IMR-90 (cell line): ENCODE results near the gene SH3RF3. TPM values are rescaled to one million over a fixed set of nuclear protein-coding genes. Genes with fewer than 3 reads are reported as not detected.

Experiments
- ATAC-seq: fragments of 200-7000 bp; cut with Tn5 transposase; 2 replicates; pipeline ENCODE4 v1.9.1; 2020; ENCODE audit warnings: low read depth, mild to moderate bottlenecking, moderate library complexity
- BruUV-seq: library from RNA; stranded (reverse); fragments of 400-500 nt; replicated peaks from 2 replicates; lab custom pipeline; 2021; lab: Mats Ljungman, UMichigan
- CTCF ChIA-PET: fragments of 300-600 bp; formaldehyde crosslinking; extraction: SDS; loops from one replicate; lab custom pipeline; 2021; ENCODE audit warnings: antibody characterized with exemption; lab: Yijun Ruan, JAX
- POLR2A ChIA-PET: fragments of 300-600 bp; sonication (Branson Sonifier 250); formaldehyde crosslinking; loops from one replicate; lab custom pipeline; 2022; ENCODE audit warnings: antibody characterized with exemption; ENCODE audit not compliant: unreplicated experiment; lab: Charles Lee
- DNase-seq: peaks from one replicate; pipeline ENCODE4 v3.0.0; 2013
- H2AFZ ChIP-seq: replicated peaks from 2 replicates; pipeline ENCODE3; 2013; ENCODE audit warnings: low read length, mild to moderate bottlenecking; ENCODE audit not compliant: poor library complexity
- H2AK5ac ChIP-seq: 2 replicates; pipeline ENCODE4 v1.6.1; 2013; ENCODE audit warnings: low read depth, low read length, inconsistent platforms
- H2AK9ac ChIP-seq: replicated peaks from 2 replicates; pipeline ENCODE3; 2013; ENCODE audit warnings: mild to moderate bottlenecking, low read depth, low read length, moderate library complexity; ENCODE audit not compliant: poor library complexity
- H2BK120ac ChIP-seq: 2 replicates; pipeline ENCODE4 v1.6.1; 2013; ENCODE audit warnings: low read depth, low read length, inconsistent platforms
- H2BK15ac ChIP-seq: 3 replicates; pipeline ENCODE4 v1.6.1; 2013; ENCODE audit warnings: low read depth, low read length, inconsistent platforms
- H2BK20ac ChIP-seq: 2 replicates; pipeline ENCODE4 v1.6.1; 2013; ENCODE audit warnings: low read depth, mild to moderate bottlenecking, inconsistent platforms, low read length, moderate library complexity
- H2BK5ac ChIP-seq: 2 replicates; pipeline ENCODE4 v1.6.1; 2013; ENCODE audit warnings: mild to moderate bottlenecking, low read depth, low read length, inconsistent platforms; ENCODE audit not compliant: poor library complexity, severe bottlenecking
- H3K14ac ChIP-seq: replicated peaks from 2 replicates; pipeline ENCODE4 v1.6.1; 2013; ENCODE audit warnings: low read depth, low read length, inconsistent platforms
- H3K18ac ChIP-seq: 2 replicates; pipeline ENCODE4 v1.6.1; 2013; ENCODE audit warnings: low read depth, low read length, control low read depth
- H3K23ac ChIP-seq: 2 replicates; pipeline ENCODE4 v1.6.1; 2013; ENCODE audit warnings: low read depth, low read length, inconsistent platforms
- H3K27ac ChIP-seq: 2 replicates; pipeline ENCODE4 v1.5.1; 2013; ENCODE audit warnings: mild to moderate bottlenecking, control low read depth, low read length; ENCODE audit not compliant: insufficient read depth
- H3K27me3 ChIP-seq: 2 replicates; pipeline ENCODE4 v1.6.1; 2013; ENCODE audit warnings: low read length; ENCODE audit not compliant: control insufficient read depth, insufficient read depth
- H3K36me3 ChIP-seq: 2 replicates; pipeline ENCODE4 v1.6.1; 2013; ENCODE audit warnings: low read length, mixed read lengths; ENCODE audit not compliant: control insufficient read depth, insufficient read depth
- H3K4ac ChIP-seq: 2 replicates; pipeline ENCODE4 v1.6.1; 2013; ENCODE audit warnings: low read depth, low read length, inconsistent platforms
- H3K4me1 ChIP-seq: 2 replicates; pipeline ENCODE4 v1.6.1; 2013; ENCODE audit warnings: low read length, mixed read lengths; ENCODE audit not compliant: control insufficient read depth, insufficient read depth
- H3K4me2 ChIP-seq: 2 replicates; pipeline ENCODE4 v1.6.1; 2013; ENCODE audit warnings: low read depth, mild to moderate bottlenecking, control low read depth, low read length, moderate library complexity
- H3K4me3 ChIP-seq: 2 replicates; pipeline ENCODE4 v1.5.1; 2013; ENCODE audit warnings: low read depth, mild to moderate bottlenecking, control low read depth, low read length, moderate library complexity; ENCODE audit not compliant: insufficient read depth
- H3K56ac ChIP-seq: 2 replicates; pipeline ENCODE4 v1.6.1; 2013; ENCODE audit warnings: low read length, inconsistent platforms; ENCODE audit not compliant: insufficient read depth; ENCODE audit errors: extremely low read depth
- H3K79me1 ChIP-seq, 2 experiments: 2 replicates each; pipeline ENCODE4 v1.6.1; 2013; ENCODE audit warnings: low read length in 2 of 2, inconsistent platforms in 1 of 2, low read depth in 1 of 2
- H3K9ac ChIP-seq: 2 replicates; pipeline ENCODE4 v1.6.1; 2013; ENCODE audit warnings: low read depth, low read length, control low read depth
- H3K9me1 ChIP-seq: 2 replicates; pipeline ENCODE4 v1.6.1; 2013; ENCODE audit warnings: low read length, inconsistent platforms; ENCODE audit not compliant: insufficient read depth
- H3K9me3 ChIP-seq: 2 replicates; pipeline ENCODE4 v1.6.1; 2013; ENCODE audit warnings: low read length; ENCODE audit not compliant: control insufficient read depth, insufficient read depth
- H4K20me1 ChIP-seq: 2 replicates; pipeline ENCODE4 v1.6.1; 2013; ENCODE audit warnings: low read length, inconsistent platforms; ENCODE audit not compliant: insufficient read depth
- H4K5ac ChIP-seq: 2 replicates; pipeline ENCODE4 v1.6.1; 2013; ENCODE audit warnings: mild to moderate bottlenecking, low read depth, low read length, control low read depth
- H4K8ac ChIP-seq, 2 experiments: 2 replicates each; pipeline ENCODE4 v1.6.1; 2013; ENCODE audit warnings: low read depth in 2 of 2, low read length in 2 of 2, control low read depth in 1 of 2, inconsistent platforms in 1 of 2
- H4K91ac ChIP-seq: 2 replicates; pipeline ENCODE4 v1.6.1; 2013; ENCODE audit warnings: low read depth, low read length, inconsistent platforms; ENCODE audit not compliant: insufficient read depth
- CEBPB ChIP-seq: IDR thresholded peaks from 2 replicates; pipeline ENCODE4 v1.6.1; 2012; ENCODE audit warnings: low read depth, low read length, improper control_type of control experiment
- CHD1 ChIP-seq: IDR thresholded peaks from 2 replicates; pipeline ENCODE4 v1.6.1; 2012; ENCODE audit warnings: low read depth, low read length, improper control_type of control experiment
- MAFK ChIP-seq: IDR thresholded peaks from 2 replicates; pipeline ENCODE4 v1.6.1; 2012; ENCODE audit warnings: low read depth, low read length, improper control_type of control experiment
- MAZ ChIP-seq: IDR thresholded peaks from 2 replicates; pipeline ENCODE4 v1.6.1; 2012; ENCODE audit warnings: low read depth, mild to moderate bottlenecking, low read length, improper control_type of control experiment, moderate library complexity, borderline replicate concordance
- MXI1 ChIP-seq: IDR thresholded peaks from 2 replicates; pipeline ENCODE4 v1.6.1; 2012; ENCODE audit warnings: low read depth, mild to moderate bottlenecking, low read length, moderate library complexity, borderline replicate concordance
- NFE2L2 ChIP-seq: fragments of 150-350 bp; IDR thresholded peaks from 2 replicates; pipeline ENCODE4 v1.6.1; 2016; ENCODE audit warnings: low read depth, mild to moderate bottlenecking, low read length
- RAD21 ChIP-seq: IDR thresholded peaks from 2 replicates; pipeline ENCODE4 v1.6.1; 2012; ENCODE audit warnings: low read length, improper control_type of control experiment
- RCOR1 ChIP-seq: IDR thresholded peaks from 2 replicates; pipeline ENCODE4 v1.6.1; 2012; ENCODE audit warnings: mild to moderate bottlenecking, low read length, improper control_type of control experiment; ENCODE audit not compliant: insufficient replicate concordance
- RFX5 ChIP-seq: IDR thresholded peaks from 2 replicates; pipeline ENCODE4 v1.8.0; 2012; ENCODE audit warnings: low read depth, mild to moderate bottlenecking, low read length, moderate library complexity
- SMC3 ChIP-seq: fragments of 150-350 bp; IDR thresholded peaks from 2 replicates; pipeline ENCODE4 v1.6.1; 2016; ENCODE audit warnings: low read depth, mild to moderate bottlenecking, antibody characterized with exemption, low read length, moderate library complexity
- WGBS, 2 experiments: methylation state at CpG; one replicate each; pipeline versions ENCODE4 v1.1.5 to v1.1.7; 2013; ENCODE audit warnings: missing lambda C conversion rate in 2 of 2; ENCODE audit not compliant: insufficient read length in 1 of 2; ENCODE audit errors: extremely low coverage in 2 of 2; 5-methylcytosine and 5-hydroxymethylcytosine counted together
- dilution Hi-C: fragments of 300-500 bp; cut with HindIII; formaldehyde crosslinking; loops from one replicate; pipeline ENCODE4 v1.14.3; 2018; ENCODE audit warnings: low sequenced_read_pairs; ENCODE audit not compliant: unreplicated experiment
- in situ Hi-C: fragments of 300-500 bp; cut with MboI; formaldehyde crosslinking; loops from 3 replicates; pipeline ENCODE4 v1.14.3; 2019; ENCODE audit warnings: low sequenced_read_pairs, inconsistent platforms, mixed read lengths
- intact Hi-C: fragments of 100-400 bp; cut with micrococcal nuclease; formaldehyde crosslinking; loops from 2 replicates; pipeline ENCODE4 v1.10.0; 2022
- polyA plus RNA-seq, 3 experiments: library from polyadenylated mRNA; depleted of rRNA; stranded (reverse); fragments of >200 nt; gene quantifications; 2 replicates each; pipeline ENCODE4 v1.2.3, GENCODE V29; 2012; ENCODE audit warnings: low replicate concordance in 1 of 3
- total RNA-seq: library from RNA; depleted of rRNA; stranded (reverse); fragments of >200 nt; gene quantifications from 2 replicates; pipeline ENCODE4 v1.2.3, GENCODE V29; 2012

Gene SH3RF3
- total and polyA plus RNA-seq, 2 of the 4 experiments (the other 2 are of a cell fraction) = 3.4 to 5.3 TPM

- no peak for TF ChIP-seq MAFK
Measured at GRCh38 chr2:109345653-109346480, 216.9 kb downstream of the SH3RF3 start (continued).

GRCh38 chr2:109346601-109347228, 217.7 kb downstream of the SH3RF3 start:
- 84% methylated on average over 5 of the region's 12 CpGs; no CpG with 5 or more reads in 1 of the 2 experiments for WGBS, 2 experiments

More at GRCh38 chr2:109346601-109347228, 217.7 kb downstream of the SH3RF3 start:
- Histone ChIP-seq H3K4ac (no peak overlapping the region), H2AK9ac (no peak overlapping the region), H4K8ac (no peak overlapping the region), H4K20me1 (peaks cover 43% of the 10 kb centered on the region), H3K4me1 (peaks cover 23% of the 10 kb centered on the region), H4K5ac (no peak overlapping the region), H2BK120ac (no peak overlapping the region), H3K56ac (no peak overlapping the region), H3K9me3 (no peaks in the 10 kb centered on the region), H3K36me3 (peaks cover 3% of the 10 kb centered on the region; the same call in 1 of the 2 replicates), H3K79me1 (peaks cover 34 to 97% of the 10 kb centered on the region in 2 experiments), H3K9ac (no peak overlapping the region), H3K4me3 (no peak overlapping the region), H2AK5ac (0 out of 2 replicates have a peak overlapping the region, but pooled peaks have one; percentile 15), H2AFZ (no peak overlapping the region), H3K27ac (no peak overlapping the region), H3K9me1 (peaks cover 23% of the 10 kb centered on the region), H2BK5ac (no peak overlapping the region), H2BK15ac (no peak overlapping the region), H3K14ac (no peak overlapping the region), H4K91ac (no peak overlapping the region), H3K18ac (no peak overlapping the region), H3K27me3 (no peaks in the 10 kb centered on the region), H2BK20ac (no peak overlapping the region), H3K4me2 (no peak overlapping the region), H3K23ac (no peak overlapping the region)
- TF ChIP-seq MXI1 (no peak), RFX5 (no peak), CEBPB (no peak), CHD1 (no peak), MAZ (no peak), NFE2L2 (no peak), RCOR1 (no peak), SMC3 (no peak), MAFK (no peak), RAD21 (no peak)
- POLR2A ChIA-PET = no interaction called here
- intact Hi-C loops (no loop called here), in situ Hi-C loops (loop anchor here (25.0 kb wide), 1 partner anchor 209 kb away; the partner anchor contains the start of gene SH3RF3), dilution Hi-C loops (no loop called here)
- CTCF ChIA-PET = no interaction called here
- no TSS peak for BruUV-seq
- DNase-seq = no peak
- no peak for ATAC-seq
